Panc1 (cell line): ENCODE measurements around the gene VCPKMT.

Source experiments
- CTCF ChIP-seq: fragments of 450-650 bp; IDR thresholded peaks from 2 replicates; pipeline ENCODE4 v1.5.1; 2017; ENCODE audit warnings: mild to moderate bottlenecking
- POLR2AphosphoS5 ChIP-seq: IDR thresholded peaks from 2 replicates; pipeline ENCODE4 v1.6.1; 2012; ENCODE audit warnings: mild to moderate bottlenecking, low read depth, low read length, moderate library complexity
- REST ChIP-seq, 2 experiments: IDR thresholded peaks; 2 replicates each; pipeline ENCODE4 v1.6.1; 2011 to 2012; ENCODE audit warnings: low read depth in 2 of 2, control low read depth in 1 of 2, low read length in 1 of 2, mild to moderate bottlenecking in 1 of 2, moderate library complexity in 1 of 2; ENCODE audit not compliant: insufficient read depth in 1 of 2

GRCh38 chr14:50059763-50060616 lies 56.4 kb downstream of the VCPKMT start:
- TF ChIP-seq CTCF: no peak
- no peak for TF ChIP-seq POLR2AphosphoS5
- TF ChIP-seq REST (IDR thresholded peaks at IDR 0.05; ENCODE audit: insufficient read depth in 1 of 2, low read depth in 2 of 2, low read length in 1 of 2): no peak
